NCI-H82 (cell line): Measurements from ENCODE around the gene CAMK2A.

ENCODE experiments used
- DNase-seq: peaks from one replicate; lab custom pipeline; 2025; lab: John Stamatoyannopoulos, UW

CAMK2A gene

DNA sequence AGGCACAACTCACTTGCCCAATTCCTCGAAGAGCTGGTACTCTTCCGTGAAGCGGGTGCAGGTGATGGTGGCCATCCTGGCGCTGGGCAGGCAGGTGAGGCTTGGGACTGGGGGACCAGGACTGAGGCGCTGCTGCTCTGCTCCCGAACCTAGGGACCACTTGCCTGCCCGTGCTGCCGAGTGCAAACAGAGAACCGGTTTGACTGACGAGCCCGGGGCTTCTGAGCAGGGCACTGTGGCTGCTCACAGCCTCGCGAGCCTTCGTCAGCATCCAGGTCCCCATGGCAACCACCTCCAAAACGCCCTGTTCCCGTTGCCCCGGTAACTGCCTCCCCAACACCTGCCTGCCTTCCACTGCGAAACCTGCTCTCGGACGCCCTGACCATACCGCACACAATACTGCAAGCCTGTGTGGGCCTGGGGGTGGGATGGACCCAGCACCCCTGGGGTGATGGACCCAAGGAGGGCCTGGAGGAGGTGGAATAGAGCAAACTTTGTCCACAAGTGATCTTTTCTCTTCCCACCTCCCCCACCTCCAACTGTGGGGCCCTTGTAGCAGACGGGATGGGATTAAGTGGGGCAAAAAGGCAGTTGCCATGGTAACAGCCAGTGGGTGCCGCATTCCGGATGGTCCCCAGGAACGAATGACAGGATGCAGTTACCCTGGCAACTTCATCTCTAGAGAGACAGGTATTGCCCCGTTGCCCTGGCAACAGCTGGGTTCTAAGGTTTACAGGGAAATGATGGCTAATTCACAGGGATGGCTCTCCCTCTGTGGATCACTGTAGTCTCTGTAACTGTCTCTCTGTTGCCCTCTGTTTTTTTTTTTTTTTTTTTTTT, at the start of gene CAMK2A:
TSS of gene CAMK2A (minus strand) at position 223 of the 840 bp plus-strand sequence. CDS start at position 75, 148 bp downstream.
- peak; percentile 50 for DNase-seq

DNA sequence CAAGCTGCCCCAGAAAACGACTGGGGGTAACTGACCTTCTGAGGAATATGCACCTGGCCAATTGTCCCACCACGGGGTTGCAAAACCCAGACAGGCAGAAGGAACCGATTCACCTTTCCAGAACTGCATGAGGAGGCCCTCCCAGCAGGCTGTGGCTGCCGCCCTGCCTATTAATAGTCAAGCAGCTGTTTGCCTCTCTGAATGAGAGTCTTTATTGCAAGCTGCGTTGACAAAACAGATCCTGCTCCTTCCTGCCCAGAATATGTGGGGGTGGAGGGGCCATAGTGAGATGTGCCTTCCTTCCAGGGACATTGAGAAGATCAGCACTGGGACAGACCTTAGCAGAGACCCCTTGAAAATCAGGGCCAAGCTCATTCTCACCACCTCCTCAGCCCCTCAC, 49.6 kb upstream of the CAMK2A start:
- peak; percentile 28 for DNase-seq

DNA sequence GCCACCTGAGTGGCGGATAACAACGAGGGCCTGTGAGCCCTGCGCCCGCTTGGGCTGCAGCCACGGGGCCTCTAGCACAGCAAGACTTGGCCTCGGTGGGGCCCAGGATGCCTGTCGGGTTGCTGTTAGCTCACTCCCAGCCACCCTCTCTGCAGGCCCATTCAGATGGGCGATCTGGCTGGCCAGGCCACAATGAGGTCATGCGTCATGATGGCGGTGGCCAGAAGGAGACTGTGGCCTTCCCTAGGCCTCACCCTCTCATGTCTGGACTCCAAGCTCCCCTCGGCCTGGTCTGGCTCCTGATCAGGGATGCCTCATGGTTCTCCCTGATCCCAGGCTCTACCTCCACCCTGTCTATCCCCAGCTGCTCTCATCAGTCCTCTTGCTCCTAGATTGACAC, 49.0 kb upstream of the CAMK2A start:
- DNase-seq = no peak

DNA sequence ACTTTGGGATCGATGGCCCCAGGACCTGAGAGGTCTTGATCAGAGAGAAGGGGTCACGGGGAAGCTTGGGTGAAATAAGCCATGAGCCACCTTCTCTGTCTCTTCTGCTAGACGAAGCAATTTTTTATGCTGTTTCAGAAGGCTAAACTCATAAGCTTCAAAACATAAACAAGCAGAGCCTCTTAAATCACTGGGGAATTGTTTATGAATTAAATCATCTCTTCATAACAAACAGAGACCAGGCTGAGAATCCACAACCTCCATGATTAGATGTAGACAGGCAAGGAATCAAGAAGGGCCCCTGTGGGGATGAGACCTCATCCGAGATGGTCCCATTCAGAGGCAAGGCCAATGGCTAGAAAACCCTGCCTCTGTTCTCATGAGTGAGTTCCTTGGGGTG, 46.2 kb upstream of the CAMK2A start:
- DNase-seq = no peak

DNA sequence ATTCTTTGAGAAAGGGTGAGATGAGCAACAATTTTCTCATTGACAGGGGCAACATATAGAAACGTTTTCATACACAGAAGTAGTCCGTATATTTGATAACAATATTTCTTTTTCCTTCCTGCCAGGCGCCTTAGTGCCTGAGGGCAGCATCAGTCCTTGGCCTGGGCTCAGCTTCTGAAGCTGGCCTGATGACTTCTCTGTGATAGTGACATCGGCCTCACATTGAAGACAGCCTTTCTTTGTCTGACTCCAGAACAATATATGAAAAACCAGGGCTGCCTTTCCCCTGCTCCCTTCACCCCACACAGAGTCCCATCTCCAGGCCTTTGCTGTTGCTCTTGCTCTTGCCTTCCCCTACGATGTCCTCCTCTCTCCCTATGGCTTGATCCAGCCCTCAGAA, 43.8 kb upstream of the CAMK2A start:
- DNase-seq = no peak

DNA sequence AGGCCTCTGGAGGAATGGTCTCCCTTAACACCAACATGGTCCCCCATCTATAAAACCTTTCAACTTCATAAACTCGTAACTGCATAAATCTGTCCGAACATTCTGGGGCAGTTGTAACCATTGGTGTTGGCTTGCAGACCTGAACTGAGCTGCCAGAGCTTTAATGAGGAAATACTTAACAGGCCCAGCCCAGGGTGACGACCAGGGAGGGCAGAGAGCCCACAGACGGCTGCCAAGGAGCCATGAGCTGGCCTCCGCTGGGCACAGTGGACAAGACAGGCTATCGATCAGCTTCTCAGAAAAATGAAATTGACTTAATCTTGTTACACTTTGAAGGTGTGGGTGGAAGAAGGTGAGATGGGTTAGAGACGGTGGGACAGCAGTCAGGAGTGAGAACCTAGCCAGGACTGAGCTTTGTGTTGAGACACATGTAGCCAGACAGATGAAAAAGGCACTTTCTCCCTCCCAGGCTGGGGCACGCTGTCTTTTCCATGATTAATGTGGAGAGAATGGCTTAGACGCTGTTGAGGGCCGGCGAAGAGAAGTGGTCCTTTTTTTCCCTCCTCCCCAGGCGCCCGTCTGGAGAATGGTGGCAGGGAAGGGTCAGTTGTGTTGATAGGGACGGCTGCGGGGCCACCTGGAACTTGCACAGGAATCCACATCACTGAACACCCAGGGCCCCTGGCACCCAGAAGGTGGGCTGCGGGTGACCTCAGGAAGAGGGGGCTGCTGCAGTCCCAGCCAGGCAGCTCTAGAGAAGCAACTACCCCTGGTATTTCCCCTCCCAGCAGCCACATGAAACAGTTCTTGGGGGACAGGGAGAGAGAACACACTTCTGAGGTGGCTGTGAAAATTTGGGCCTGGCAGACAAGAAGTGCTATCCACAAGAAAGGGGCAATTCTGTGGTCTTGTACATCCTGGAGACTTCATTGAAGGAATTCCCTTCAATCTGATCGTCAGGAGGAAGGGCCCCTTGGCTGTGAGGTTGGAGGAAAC, 40.6 kb upstream of the CAMK2A start:
- no peak for DNase-seq

DNA sequence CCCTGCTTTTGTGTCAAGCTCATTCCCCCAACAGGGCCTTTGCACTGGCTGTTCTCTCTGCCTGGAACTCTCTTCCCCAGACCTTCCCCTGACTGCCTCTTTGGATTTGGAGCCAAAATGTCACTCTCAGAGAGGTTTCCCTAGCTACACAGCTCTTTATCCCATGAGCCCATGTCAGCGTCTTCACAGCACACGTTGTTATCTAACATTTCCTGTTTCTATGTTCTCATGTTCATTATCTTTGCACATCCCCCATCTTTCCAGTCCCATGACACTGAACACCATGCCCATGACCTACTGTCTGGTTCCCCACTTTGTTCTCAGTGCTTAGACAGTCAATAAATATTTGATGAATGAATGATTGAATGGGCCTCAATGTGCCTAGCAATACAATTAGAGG, 39.5 kb upstream of the CAMK2A start:
- no peak for DNase-seq

DNA sequence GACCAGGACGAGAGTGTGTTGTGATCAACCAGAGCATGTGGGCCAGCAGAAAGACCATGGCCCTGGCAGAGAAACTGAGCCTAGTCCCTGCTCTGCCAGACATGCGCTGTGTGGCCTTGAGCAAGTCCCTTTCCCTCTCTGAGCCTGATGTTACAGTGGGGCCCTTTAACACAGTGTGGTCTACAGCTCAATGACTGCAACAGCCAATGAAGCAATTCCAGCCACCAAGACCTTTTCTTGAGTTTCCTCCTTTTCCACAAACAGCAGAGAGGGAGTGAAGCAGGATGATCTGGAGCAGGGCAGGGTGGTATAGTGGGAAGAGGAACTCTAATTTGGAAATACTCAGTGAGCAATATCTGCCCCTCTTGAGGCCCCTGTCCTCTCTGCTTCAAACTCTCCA, 38.9 kb upstream of the CAMK2A start:
- no peak for DNase-seq

DNA sequence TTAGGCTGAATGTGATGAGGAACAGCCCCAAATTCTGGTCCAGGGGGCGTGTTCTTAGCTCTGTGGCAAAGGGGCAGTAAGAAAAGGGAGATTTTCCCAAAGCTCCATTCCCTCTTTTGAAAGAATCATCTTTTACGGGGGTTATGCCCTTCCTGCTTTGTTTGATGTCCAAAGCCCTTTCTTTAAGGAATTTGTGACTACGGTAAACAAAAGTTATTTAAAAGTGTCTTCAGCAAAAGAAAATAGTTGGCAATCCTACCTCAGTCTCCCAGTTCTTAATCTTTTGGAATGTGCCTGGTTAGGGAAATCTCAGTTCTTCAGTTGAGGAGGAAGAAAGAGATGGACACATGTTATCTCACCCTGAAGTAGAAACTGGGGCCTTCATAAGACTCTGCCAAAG, 37.6 kb upstream of the CAMK2A start:
- DNase-seq = no peak

DNA sequence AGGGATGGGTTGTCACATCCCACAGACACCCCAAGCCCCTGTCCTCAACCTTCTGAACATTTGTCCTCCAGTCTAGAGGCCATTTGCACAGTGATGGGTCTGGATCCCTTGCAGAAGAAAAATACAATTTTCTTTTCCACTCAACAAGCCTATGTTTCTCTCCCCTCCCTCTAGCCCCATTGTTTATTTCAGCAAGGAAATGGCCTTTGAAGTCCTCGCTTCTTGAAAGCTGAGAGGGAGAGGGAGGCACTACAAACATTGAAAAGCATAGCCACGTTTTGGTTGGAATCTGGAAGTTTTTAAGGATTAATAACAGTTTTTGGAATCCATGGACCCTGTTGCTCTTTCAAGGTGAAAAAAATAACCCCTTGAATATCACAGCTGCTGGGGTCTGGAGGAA, 37.1 kb upstream of the CAMK2A start:
- no peak for DNase-seq

DNA sequence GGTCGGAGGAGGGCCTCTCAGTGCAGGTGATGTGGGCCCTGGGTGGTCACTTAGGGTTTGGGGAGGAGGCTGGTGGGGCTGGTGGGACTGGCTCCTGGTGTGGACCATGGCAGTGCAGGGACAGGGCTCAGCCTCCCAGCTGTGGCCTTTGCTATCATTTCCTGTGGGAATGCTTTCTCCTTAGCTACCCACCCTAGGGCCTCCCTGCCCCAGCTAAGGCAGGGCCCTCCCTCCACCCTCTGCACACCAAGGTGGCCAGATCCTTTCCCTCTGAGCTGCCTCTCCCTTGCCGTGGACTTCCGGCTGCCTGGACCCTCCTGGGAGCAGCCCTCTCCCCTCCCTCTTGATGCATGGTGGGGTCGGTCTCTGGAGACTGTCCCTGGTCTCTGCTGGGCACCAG, 35.9 kb upstream of the CAMK2A start:
- no peak for DNase-seq

DNA sequence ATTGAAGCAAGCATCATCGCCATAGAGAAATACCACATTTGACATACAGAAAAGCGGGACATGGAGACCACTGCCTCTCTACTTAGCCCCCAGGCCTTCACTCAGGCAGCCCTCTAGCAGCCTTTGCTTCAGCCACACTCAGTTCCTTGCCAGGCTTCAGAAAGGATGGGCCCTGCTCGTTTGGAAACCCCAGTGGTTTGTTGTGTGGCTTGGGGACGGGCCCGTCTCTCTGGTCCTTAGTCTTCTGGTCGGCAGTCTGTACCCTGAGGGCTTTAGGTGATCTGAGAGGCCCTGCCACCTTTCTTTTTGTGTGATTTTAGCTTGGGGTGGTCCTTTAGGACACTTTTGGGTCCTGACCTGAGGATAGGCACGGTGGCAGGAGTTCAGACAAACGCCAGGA, 34.2 kb upstream of the CAMK2A start:
- DNase-seq = no peak

DNA sequence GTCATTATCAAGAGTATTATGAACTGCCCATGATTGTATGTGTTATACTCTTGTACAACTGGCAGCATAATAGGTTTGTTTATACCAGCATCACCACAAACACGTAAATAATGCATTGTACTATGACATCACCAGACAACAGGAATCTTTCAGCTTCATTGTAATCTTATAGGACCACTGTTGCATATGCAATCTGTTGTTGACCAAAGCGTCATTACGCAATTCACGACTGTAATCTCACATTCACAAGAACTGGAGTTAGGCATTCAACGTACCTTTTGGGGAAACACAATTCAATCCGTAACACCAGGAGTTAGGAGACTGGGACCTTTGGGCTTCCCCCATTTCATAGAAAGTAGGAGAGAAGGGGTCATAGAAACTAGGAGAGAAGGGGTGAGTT, 33.5 kb upstream of the CAMK2A start:
- no peak for DNase-seq

DNA sequence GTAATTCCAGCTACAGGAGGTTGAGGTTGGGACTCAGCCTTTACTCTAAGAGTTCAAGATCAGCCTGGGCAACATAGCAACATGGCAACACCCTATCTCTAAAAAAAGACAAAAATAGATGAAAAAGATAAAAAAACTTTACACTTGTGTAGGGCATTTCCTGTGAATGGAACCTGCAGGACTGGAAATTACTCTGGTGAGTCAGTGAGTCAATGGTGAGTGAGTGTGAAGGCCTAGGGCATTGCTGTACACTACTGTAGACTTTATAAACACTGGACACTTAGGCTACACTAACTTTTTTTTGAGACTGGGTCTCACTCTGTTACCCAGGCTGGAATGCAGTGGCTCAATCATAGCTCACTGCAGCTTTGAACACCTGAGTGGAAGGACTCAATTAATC, 32.6 kb upstream of the CAMK2A start:
- no peak for DNase-seq

DNA sequence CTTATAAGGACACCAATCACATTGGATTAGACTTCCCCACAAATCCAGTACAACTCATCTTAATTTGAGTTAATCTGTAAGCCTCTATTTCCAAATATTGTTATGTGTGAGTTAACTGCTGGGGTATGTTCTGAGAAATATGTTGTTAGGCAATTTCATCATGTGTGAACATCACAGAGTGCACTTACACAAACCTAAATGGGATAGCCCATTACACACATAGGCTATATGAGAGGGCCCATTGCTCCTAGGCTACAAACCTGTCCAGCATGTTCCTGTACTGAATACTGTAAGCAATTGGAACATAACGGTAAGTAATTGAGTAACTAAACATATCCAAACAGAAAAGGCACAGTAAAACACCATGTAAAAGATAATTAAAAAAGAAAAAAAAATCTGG, 32.2 kb upstream of the CAMK2A start:
- no peak for DNase-seq

DNA sequence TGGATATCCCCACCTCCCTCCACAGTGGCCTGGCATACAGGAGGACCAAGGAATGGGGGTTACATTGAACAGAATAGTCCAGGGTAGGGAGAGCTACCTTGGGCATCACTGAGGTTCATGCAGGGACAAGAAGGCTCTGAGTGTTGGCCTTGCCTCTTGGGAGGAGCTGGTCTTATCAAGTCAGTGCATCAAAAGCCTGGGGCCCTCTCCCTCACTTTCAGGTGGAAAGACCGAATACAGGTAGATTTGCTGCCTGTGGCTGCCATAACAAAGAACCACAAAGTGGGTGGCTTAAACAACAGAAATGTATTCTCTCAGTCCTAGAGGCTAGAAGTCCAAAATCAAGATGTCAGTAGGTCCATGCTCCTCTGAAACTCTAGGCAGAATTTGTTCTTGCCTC, 31.6 kb upstream of the CAMK2A start:
- no peak for DNase-seq

DNA sequence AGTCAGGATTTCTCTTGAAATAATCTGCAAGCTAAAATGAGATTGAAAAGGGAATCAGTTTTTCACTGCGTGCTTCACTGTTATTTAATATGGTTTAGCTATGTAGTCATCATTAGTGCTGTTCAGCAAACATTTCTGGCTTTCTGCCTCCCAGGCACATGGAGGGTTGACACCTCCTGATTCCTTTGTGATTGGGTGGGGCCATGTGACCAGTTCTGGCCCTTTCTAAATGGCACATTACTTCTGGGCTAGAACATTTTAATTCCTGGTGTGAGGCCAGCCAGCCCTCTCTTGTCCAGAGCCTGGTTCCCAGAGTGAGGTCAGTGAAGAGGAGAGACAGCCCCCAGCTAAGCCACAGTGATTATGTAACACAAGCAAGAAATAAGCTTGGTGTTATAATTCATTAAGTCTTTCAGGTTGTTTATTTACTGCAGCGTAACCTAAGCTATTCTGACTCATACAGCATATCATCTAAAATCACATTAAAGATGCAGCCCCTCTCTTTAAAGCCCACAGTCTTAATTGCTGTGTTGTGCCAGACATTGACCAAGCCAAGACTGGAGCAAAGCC, 30.6 kb upstream of the CAMK2A start:
- DNase-seq = peak; percentile 53

DNA sequence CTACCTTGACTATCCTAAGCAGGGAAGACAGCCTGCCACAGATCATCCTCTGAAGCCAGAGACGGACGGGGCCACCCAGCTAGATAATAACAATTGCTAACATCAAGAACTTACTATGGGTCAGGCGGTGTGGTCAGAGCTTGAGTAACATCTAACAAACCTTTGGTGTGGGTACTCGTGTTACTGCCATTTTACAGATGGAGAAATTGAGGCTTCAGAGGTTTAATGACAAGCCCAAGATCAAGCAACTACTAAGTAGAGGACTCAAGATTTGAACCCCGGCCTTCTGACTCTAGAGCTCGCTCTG, 29.9 kb upstream of the CAMK2A start:
- DNase-seq = no peak

DNA sequence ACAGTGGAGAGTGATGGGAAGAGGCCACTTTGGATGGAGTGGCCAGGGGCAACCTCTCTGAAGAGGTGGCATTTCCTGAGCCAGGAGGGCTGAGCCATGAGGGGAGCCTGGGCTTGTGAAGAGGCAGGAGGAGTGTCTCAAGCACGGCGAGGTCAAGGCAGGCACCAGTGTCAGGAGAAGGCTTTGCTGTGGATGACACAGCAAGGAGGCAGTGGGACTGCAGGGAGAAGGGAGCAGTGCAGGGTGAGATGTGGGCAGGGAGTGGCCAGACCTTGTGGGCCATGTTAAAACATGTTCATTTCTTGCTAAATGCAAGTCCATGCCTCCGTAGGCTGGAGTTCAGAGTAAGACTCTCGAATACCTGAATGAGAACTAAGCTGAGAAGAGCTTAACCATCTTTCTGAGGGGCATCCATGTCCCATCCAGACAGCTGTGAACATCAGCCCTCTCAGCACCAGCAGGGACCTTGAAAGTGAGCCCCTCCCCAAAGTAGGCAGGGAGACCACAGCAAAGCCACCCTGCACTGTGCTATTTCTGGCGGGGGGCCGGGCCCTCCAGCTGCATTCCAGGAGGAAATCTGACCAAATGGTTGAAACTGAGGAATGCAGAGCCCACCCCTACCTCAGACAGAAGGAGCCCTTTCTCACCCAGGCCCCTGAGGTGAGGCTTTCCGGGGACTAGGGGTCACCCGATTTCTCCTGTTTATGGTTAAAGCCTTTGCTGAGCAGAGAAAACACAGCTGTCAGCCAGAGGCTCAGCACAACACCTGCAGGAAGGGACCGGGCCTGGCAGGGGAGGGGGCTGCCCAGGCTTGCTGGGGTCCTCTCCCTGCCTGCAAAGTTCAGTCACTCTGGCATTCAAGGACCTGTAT, 29.3 kb upstream of the CAMK2A start:
- peak; percentile 66 for DNase-seq

DNA sequence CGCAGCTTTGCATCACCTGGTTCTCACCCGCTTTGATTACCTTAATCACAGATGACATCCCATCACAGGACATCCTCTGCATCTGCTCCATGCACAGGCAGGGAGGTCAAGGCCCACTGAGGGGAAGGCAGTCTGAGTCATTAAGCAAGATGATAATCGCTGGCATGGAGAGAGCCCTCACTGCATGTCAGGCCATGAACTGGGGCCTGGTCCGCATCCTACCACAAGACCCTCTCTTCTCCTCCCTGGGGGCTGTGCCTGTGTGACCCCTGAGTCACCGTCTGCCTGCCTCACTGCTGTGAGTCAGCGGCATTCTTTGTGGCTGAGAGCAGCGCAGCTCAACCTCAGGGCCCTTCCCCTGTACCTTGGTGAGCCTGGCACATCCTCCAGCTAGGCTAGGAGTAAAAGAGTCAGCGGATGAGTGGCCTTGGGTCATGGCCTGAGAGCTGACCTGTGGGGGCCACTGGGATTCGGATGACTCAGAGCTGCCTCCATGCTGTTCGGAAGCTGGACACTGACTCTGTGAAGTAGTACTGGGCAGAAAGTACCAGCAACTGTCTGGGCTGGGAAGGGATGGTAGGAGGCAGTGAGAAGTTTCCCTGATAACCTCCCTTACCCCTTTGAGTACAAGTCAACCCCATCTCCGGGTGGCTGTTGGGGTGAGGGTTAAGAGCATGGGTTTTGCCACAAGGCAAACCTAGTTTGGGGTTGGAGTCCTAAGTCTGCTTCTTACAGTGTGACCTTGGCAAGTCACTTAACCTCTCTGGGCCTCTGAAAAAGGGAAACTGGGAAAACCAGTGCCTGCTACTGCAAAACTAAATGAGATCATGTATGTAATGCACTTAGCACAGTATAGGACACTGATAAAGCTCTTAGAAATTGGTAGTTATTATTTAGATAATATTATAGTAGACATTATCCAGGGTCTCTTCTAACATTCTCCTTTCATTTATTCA, 27.8 kb upstream of the CAMK2A start:
- peak; percentile 49 for DNase-seq

DNA sequence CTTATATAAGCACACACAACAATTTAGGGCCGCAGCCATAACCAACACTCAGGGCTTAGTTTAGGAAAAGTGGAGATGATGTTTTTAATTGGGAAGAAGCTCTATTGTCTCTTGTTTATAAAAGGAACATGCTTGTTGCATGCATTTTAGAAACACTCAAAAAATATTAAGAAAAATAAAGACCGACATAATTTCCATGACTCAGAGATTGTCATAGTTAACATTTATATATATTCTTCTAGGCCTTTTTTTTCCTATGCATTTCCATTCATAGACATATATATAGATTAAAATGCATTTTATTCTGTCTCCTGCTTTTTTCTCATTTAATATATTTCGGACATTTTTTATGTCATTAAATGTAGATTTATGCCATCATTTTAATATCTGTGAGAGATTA, 26.7 kb upstream of the CAMK2A start:
- no peak for DNase-seq
